Myocyte (in vitro differentiated cells): ENCODE measurements around the gene OMP. TPM values are rescaled to one million over a fixed set of nuclear protein-coding genes. Genes with fewer than 3 reads are reported as not detected.

ENCODE experiments used
- total RNA-seq: library from RNA; depleted of rRNA; stranded (reverse); fragments of >200 nt; gene quantifications from 2 replicates; pipeline ENCODE4 v1.2.3, GENCODE V29; 2014

OMP gene
- total RNA-seq, 1 donor from 2014 or later = not detected

Other genes starting within 250 kb of the OMP start
- 4.4 and 7.0 TPM in 2 replicates for gene ACER3, start 241.9 kb upstream of the OMP start, total RNA-seq
- not detected in 2 replicates for gene B3GNT6, start 68.4 kb upstream of the OMP start, total RNA-seq
- gene CAPN5, start 35.9 kb upstream of the OMP start, total RNA-seq = 4.7 and 5.0 TPM in 2 replicates
- 0.57 and 0.96 TPM in 2 replicates for gene MYO7A, start 25.4 kb downstream of the OMP start, total RNA-seq
- gene GDPD4, start 198.8 kb downstream of the OMP start, total RNA-seq = not detected in 2 replicates